RWPE2 (cell line): ENCODE results near the gene ZBTB32.
"Not testable (repeated sequence)": the region's sequence is repeated elsewhere in the genome, so short reads cannot be mapped to it uniquely, and the experiment has no call there.

Experiments used
- ATAC-seq: fragments of 200-7000 bp; cut with Tn5 transposase; 3 replicates; pipeline ENCODE4 v1.9.1; 2021; ENCODE audit warnings: low read depth
- DNase-seq: peaks from one replicate; pipeline ENCODE4 v3.0.0-alpha.2; 2020; ENCODE audit warnings: low spot score
- H3K27ac ChIP-seq: fragments of 450-650 bp; 2 replicates; pipeline ENCODE4 v1.5.1; 2017; ENCODE audit warnings: mild to moderate bottlenecking; ENCODE audit not compliant: poor library complexity, severe bottlenecking
- H3K27me3 ChIP-seq: fragments of 250-450 bp; sonication (Bioruptor Pico); 2 replicates; pipeline ENCODE4 v1.5.1; 2021; ENCODE audit warnings: mild to moderate bottlenecking, moderate library complexity; ENCODE audit not compliant: insufficient read depth, poor library complexity, severe bottlenecking
- H3K36me3 ChIP-seq: fragments of 250-450 bp; sonication (Bioruptor Pico); 2 replicates; pipeline ENCODE4 v1.5.1; 2020; ENCODE audit warnings: low read depth, mild to moderate bottlenecking, moderate library complexity
- H3K4me1 ChIP-seq: fragments of 250-450 bp; sonication (Bioruptor Pico); 2 replicates; pipeline ENCODE4 v1.5.1; 2021; ENCODE audit warnings: mild to moderate bottlenecking, moderate library complexity; ENCODE audit not compliant: insufficient read depth, poor library complexity, severe bottlenecking
- H3K4me3 ChIP-seq: fragments of 250-450 bp; sonication (Bioruptor Pico); 2 replicates; pipeline ENCODE4 v1.5.1; 2021; ENCODE audit warnings: mild to moderate bottlenecking, moderate library complexity; ENCODE audit not compliant: severe bottlenecking
- H3K9me3 ChIP-seq: fragments of 250-450 bp; sonication (Bioruptor Pico); 2 replicates; pipeline ENCODE4 v1.5.1; 2021; ENCODE audit warnings: mild to moderate bottlenecking, moderate library complexity; ENCODE audit not compliant: severe bottlenecking
- CTCF ChIP-seq: fragments of 450-650 bp; IDR thresholded peaks from one replicate; pipeline ENCODE4 v1.5.1; 2017; ENCODE audit warnings: mild to moderate bottlenecking, moderate library complexity; ENCODE audit not compliant: poor library complexity, severe bottlenecking

Gene ZBTB32

GRCh38 chr19:35722897-35723296, 18.5 kb downstream of the ZBTB32 start:
- Histone ChIP-seq H3K36me3 (peaks cover 72% of the 10 kb centered on the region), H3K27me3 (no peaks in the 10 kb centered on the region), H3K4me3 (no peak overlapping the region), H3K9me3 (no peaks in the 10 kb centered on the region), H3K4me1 (no peaks in the 10 kb centered on the region), H3K27ac (no peak overlapping the region)
- TF ChIP-seq CTCF = no peak
- no peak for ATAC-seq
- DNase-seq = no peak

- no peak overlapping the region for H3K27ac ChIP-seq
- H3K36me3 ChIP-seq = peaks cover 79% of the 10 kb centered on the region
- no peak for DNase-seq
- H3K27me3 ChIP-seq = no peaks in the 10 kb centered on the region
- no peak overlapping the region for H3K4me3 ChIP-seq
- H3K9me3 ChIP-seq = no peaks in the 10 kb centered on the region
- no peak for ATAC-seq
- TF ChIP-seq CTCF = no peak
- no peaks in the 10 kb centered on the region for H3K4me1 ChIP-seq
These were observed 19.3 kb downstream of the ZBTB32 start for GRCh38 chr19:35723671-35724070.

GRCh38 chr19:35724132-35724531, 19.8 kb downstream of the ZBTB32 start:
- H3K4me3 ChIP-seq, H3K27ac ChIP-seq, H3K27me3 ChIP-seq, H3K4me1 ChIP-seq, H3K9me3 ChIP-seq, ATAC-seq, DNase-seq: not testable (repeated sequence)
- peaks cover 83% of the 10 kb centered on the region for H3K36me3 ChIP-seq

- no peak for ATAC-seq
These were observed 20.2 kb downstream of the ZBTB32 start for GRCh38 chr19:35724560-35724959.

GRCh38 chr19:35725216-35725861, 21.0 kb downstream of the ZBTB32 start:
- TF ChIP-seq CTCF = no peak
- Histone ChIP-seq H3K4me1 (no peaks in the 10 kb centered on the region), H3K9me3 (no peaks in the 10 kb centered on the region), H3K27ac (no peak overlapping the region), H3K27me3 (no peaks in the 10 kb centered on the region), H3K36me3 (peaks cover 85% of the 10 kb centered on the region), H3K4me3 (no peak overlapping the region)
- no peak for ATAC-seq
- DNase-seq = peak; percentile 62

More at GRCh38 chr19:35724560-35724959, 20.2 kb downstream of the ZBTB32 start:
- no peaks in the 10 kb centered on the region for H3K9me3 ChIP-seq
- no peak overlapping the region for H3K4me3 ChIP-seq
- no peak overlapping the region for H3K27ac ChIP-seq
- H3K27me3 ChIP-seq = no peaks in the 10 kb centered on the region
- no peak for TF ChIP-seq CTCF
- no peak for DNase-seq
- no peaks in the 10 kb centered on the region for H3K4me1 ChIP-seq
- peaks cover 84% of the 10 kb centered on the region for H3K36me3 ChIP-seq
